Upper lobe of right lung (tissue), 1 donor: ENCODE measurements around the gene WRNIP1. TPM values are rescaled to one million over a fixed set of nuclear protein-coding genes. Genes with fewer than 3 reads are reported as not detected.
A peak's percentile ranks its signal among the peaks of the same experiment; 100 is the strongest.

Experiments used
- ATAC-seq: fragments of 200-7000 bp; cut with Tn5 transposase; one replicate; pipeline ENCODE4 v1.9.1; 2020; ENCODE audit warnings: mild to moderate bottlenecking, moderate library complexity
- DNase-seq: peaks from one replicate; pipeline ENCODE4 v3.0.0-alpha.2; 2020
- H3K27ac ChIP-seq: fragments of 200-600 bp; one replicate; pipeline ENCODE4 v1.8.0; 2022
- H3K27me3 ChIP-seq: fragments of 200-600 bp; one replicate; pipeline ENCODE4 v1.8.0; 2022; ENCODE audit warnings: mild to moderate bottlenecking
- H3K36me3 ChIP-seq: fragments of 200-600 bp; one replicate; pipeline ENCODE4 v1.8.0; 2022
- H3K4me1 ChIP-seq: fragments of 200-600 bp; one replicate; pipeline ENCODE4 v1.8.0; 2022
- H3K4me3 ChIP-seq: fragments of 200-600 bp; one replicate; pipeline ENCODE4 v1.8.0; 2022; ENCODE audit warnings: mild to moderate bottlenecking
- H3K9me3 ChIP-seq: fragments of 200-600 bp; one replicate; pipeline ENCODE4 v1.8.0; 2022
- intact Hi-C: fragments of 100-400 bp; cut with DNase I; formaldehyde crosslinking; loops from one replicate; pipeline ENCODE4 v1.11.0; 2022
- total RNA-seq: library from RNA; stranded (reverse); fragmentation: NEBNext Ultra II Directional; extraction: Animal tissue kit (Norgen Biotek cat#: 25700); gene quantifications from one replicate; pipeline ENCODE4 v1.2.1, GENCODE V29; 2021
- TF ChIP-seq, protein P1 (sequence below): fragments of 200-600 bp; IDR thresholded peaks from one replicate; pipeline ENCODE4 v1.8.0; 2022; ENCODE audit warnings: antibody characterized with exemption
- donor health status: DM: no; HTN: yes; CAD: no; lungs with severe emphysema.

Gene WRNIP1
- total RNA-seq, 1 donor from 2014 or later: 42.9 TPM

DNA sequence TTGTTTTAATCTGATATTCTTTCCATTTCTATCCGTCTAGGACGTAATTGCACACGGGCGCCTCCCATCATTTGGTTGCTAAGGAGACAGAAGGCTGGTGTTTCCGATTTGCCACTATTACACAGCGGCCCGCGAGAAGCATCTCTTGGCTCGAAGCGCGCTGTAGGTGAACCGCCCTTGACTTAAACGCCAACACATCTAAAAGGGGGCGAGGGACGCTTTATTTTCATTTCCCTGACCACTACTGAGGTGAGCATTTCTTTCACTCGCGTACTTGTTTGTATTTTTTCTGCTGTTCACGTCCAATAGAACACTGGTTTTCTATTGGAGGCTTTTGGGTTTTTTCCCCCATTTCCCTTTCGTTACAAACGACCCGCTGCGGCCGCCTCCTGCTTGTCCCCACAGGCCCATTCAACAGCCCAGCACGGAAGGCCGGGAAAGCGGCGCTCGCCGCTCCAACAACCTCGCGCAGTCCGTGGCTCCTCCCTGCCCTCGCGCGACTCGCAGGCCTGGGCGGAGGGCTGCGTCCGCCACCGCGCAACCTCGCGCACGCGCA, 505 bp upstream of the WRNIP1 start:
- TF ChIP-seq, protein P1, sequence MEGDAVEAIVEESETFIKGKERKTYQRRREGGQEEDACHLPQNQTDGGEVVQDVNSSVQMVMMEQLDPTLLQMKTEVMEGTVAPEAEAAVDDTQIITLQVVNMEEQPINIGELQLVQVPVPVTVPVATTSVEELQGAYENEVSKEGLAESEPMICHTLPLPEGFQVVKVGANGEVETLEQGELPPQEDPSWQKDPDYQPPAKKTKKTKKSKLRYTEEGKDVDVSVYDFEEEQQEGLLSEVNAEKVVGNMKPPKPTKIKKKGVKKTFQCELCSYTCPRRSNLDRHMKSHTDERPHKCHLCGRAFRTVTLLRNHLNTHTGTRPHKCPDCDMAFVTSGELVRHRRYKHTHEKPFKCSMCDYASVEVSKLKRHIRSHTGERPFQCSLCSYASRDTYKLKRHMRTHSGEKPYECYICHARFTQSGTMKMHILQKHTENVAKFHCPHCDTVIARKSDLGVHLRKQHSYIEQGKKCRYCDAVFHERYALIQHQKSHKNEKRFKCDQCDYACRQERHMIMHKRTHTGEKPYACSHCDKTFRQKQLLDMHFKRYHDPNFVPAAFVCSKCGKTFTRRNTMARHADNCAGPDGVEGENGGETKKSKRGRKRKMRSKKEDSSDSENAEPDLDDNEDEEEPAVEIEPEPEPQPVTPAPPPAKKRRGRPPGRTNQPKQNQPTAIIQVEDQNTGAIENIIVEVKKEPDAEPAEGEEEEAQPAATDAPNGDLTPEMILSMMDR: no peak
- no peaks in the 10 kb centered on the region for H3K9me3 ChIP-seq
- DNase-seq (peak; percentile 74), ATAC-seq (peak; percentile 83)
- no peaks in the 10 kb centered on the region for H3K36me3 ChIP-seq
- no peaks in the 10 kb centered on the region for H3K27me3 ChIP-seq
- H3K4me3 ChIP-seq: peak overlapping the region; percentile 54
- H3K4me1 ChIP-seq: peaks cover 25% of the 10 kb centered on the region
- intact Hi-C loops: no loop called here
- peak overlapping the region; percentile 85 for H3K27ac ChIP-seq

DNA sequence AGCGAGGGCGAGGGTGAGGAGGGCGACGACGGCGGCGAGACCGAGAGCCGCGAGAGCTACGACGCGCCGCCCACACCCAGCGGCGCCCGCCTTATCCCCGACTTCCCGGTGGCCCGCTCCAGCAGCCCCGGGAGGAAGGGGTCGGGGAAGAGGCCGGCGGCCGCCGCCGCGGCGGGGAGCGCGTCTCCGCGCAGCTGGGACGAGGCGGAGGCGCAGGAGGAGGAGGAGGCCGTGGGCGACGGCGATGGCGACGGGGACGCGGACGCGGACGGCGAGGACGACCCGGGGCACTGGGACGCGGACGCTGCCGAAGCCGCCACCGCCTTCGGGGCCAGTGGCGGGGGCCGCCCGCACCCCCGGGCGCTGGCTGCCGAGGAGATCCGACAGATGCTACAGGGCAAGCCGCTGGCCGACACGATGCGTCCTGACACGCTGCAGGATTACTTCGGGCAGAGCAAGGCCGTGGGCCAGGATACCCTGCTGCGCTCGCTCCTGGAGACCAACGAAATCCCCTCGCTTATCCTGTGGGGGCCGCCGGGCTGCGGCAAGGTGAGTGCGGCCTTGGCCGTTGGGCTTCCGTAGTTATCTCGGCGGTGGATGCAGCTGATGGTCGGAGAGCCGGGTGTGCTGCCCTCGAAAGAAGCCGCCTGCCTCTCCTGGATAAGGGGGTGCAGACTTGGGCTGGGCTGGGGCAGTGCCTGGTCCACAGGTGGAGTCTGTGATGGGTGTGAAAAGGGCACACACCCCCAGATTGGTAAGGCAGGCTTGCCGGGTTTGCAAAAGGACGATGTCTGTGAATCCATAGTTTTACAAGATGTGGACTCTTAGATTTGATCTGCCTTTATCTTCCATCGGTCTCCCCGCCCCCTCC, 938 bp downstream of the WRNIP1 start:
- Histone ChIP-seq H3K4me3 (peak overlapping the region; percentile 82), H3K27me3 (no peaks in the 10 kb centered on the region), H3K9me3 (no peaks in the 10 kb centered on the region), H3K36me3 (peaks cover 9% of the 10 kb centered on the region), H3K27ac (peak overlapping the region; percentile 92), H3K4me1 (peaks cover 37% of the 10 kb centered on the region)
- intact Hi-C loops: no loop called here
- DNase-seq (peak; percentile 83), ATAC-seq (peak; percentile 55)
- TF ChIP-seq, protein P1: no peak

DNA sequence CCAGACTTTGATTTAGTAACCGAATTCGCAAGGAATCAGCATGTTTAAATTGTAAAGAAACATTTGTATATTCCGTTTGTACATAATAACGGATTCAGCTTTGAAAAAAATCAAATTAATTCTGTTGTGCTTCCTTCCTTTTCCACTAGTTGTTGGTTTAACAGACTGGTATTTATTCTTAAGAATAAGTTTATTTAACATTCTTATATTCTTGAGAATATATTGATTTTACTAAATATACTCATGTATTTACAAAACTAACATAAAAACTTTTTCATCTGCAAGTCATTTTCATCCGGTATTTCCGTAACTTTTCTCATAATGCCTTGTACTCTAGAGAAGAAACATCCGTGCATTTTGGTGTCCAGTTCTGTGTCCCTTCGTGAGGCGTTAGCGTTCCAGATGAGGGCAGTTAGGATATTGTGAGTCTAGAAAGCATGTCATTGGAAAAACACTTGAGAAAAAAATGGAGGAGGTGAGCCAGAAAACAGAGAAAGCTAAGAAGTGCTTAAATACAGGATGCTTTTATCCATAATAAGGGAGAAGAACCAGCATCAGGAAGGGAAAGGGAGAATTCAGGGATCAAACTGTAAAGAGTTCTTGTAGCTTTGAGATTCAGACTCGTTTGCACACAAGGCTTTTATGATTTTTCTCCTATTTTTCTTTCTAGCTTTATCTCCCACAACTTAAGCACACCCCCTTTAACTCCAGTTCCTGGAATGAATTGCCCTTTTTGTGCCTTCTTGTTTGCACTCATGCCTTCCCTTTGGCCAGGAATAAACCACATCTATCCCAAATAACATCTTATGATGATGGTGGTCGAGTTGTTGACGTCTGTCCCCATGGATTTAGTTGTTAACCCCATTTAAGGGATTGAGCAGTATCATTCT, 1.8 kb downstream of the WRNIP1 start:
- peak overlapping the region; percentile 92 for H3K27ac ChIP-seq

DNA sequence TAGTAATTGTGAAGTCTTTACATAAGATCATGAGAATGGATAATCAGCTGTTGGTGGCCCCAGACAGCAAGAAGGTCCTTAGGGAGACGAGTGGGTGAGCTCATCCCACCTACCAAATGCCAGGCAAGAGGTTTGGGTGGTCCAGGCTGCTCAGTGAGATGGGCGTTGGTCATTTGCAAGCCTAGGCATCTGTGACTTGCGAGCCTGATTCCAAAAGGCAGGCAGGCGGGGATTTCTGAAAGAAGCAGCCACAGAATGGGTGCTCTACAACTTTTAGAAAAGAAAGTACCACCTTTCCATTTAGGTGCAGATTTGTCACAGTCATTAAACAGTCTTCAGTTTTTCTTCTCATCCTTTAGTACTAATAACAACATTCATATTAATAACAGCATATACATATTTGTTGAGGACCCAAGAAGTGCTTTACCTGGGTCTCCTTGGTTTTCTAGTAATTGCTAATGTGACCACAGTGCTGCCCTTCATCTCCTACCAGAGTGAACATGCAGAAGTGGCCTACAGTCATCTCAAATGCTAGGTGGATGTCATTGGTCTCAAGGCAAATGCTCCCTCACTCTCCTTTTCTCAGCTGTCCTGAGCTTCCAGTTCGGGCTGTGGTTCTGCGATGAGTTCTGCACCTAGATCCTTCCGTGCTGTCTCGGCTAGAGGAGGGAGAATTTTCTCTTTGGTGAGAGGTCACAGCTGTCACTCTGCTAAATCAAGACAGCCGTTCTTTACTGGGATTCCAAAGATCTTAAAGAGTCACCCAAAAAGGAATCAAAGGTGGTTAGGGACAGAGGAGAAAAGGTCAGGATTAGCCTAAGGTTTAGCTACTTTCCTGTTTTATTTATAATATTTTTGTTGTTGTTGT, 2.7 kb downstream of the WRNIP1 start:
- H3K27ac ChIP-seq: no peak overlapping the region
- intact Hi-C loops: no loop called here
- H3K27me3 ChIP-seq: no peaks in the 10 kb centered on the region

More for the DNA sequence above, 1.8 kb downstream of the WRNIP1 start:
- ATAC-seq (no peak), DNase-seq (no peak)
- peak overlapping the region; percentile 82 for H3K4me3 ChIP-seq
- TF ChIP-seq, protein P1: peak; percentile 14
- peaks cover 37% of the 10 kb centered on the region for H3K4me1 ChIP-seq
- no peaks in the 10 kb centered on the region for H3K27me3 ChIP-seq
- peaks cover 18% of the 10 kb centered on the region for H3K36me3 ChIP-seq
- no peaks in the 10 kb centered on the region for H3K9me3 ChIP-seq
- intact Hi-C loops: no loop called here

More for the DNA sequence above, 2.7 kb downstream of the WRNIP1 start:
- Histone ChIP-seq H3K36me3 (peaks cover 26% of the 10 kb centered on the region), H3K4me3 (peak overlapping the region; percentile 82), H3K9me3 (no peaks in the 10 kb centered on the region), H3K4me1 (peaks cover 37% of the 10 kb centered on the region)
- TF ChIP-seq, protein P1: no peak
- no peak for ATAC-seq
- no peak for DNase-seq
